Skin of body (tissue), 2 donors: ENCODE data around the gene ANAPC10. TPM values are rescaled to one million over a fixed set of nuclear protein-coding genes. Genes with fewer than 3 reads are reported as not detected.
"Not testable (repeated sequence)": the region's sequence is repeated elsewhere in the genome, so short reads cannot be mapped to it uniquely, and the experiment has no call there.

Experiments used
- DNase-seq: peaks from one replicate; lab custom pipeline; 2025; lab: John Stamatoyannopoulos, UW
- total RNA-seq: library from RNA; depleted of rRNA; stranded (reverse); fragments of >200 nt; gene quantifications from one replicate; pipeline ENCODE4 v1.2.3, GENCODE V29; 2014

The ANAPC10 gene
- total RNA-seq: 29.3 TPM

- DNase-seq: peak; percentile 95
Measured at GRCh38 chr4:145097821-145098674, at the start of gene ANAPC10, which contains the start of gene ABCE1. TSS of gene ANAPC10 (minus strand) at chr4:145098196. CDS start at chr4:145096099, 2,097 bp downstream. TSS of gene ABCE1 (plus strand) at chr4:145098311. CDS start at chr4:145104413, 6,102 bp downstream.

GRCh38 chr4:145136219-145136618 is 38.2 kb upstream of the ANAPC10 start:
- not testable (repeated sequence) for DNase-seq

GRCh38 chr4:145132511-145133098 is 34.6 kb upstream of the ANAPC10 start:
- DNase-seq: no peak

GRCh38 chr4:145131848-145132247 is 33.9 kb upstream of the ANAPC10 start:
- DNase-seq: no peak

GRCh38 chr4:145130788-145131399 is 32.9 kb upstream of the ANAPC10 start:
- DNase-seq: no peak

GRCh38 chr4:145130130-145130529 is 32.1 kb upstream of the ANAPC10 start:
- no peak for DNase-seq

- DNase-seq: no peak
Measured at GRCh38 chr4:145125396-145125795, 27.4 kb upstream of the ANAPC10 start.

GRCh38 chr4:145108128-145108527 is 10.1 kb upstream of the ANAPC10 start:
- DNase-seq: no peak

- DNase-seq: no peak
Measured at GRCh38 chr4:145107126-145107525, 9.1 kb upstream of the ANAPC10 start.

- DNase-seq: no peak
Measured at GRCh38 chr4:145103496-145103895, 5.5 kb upstream of the ANAPC10 start.

GRCh38 chr4:145102619-145103018 is 4.6 kb upstream of the ANAPC10 start:
- DNase-seq: no peak

- no peak for DNase-seq
Measured at GRCh38 chr4:145101091-145101490, 3.1 kb upstream of the ANAPC10 start.

GRCh38 chr4:145099653-145100052 is 1.7 kb upstream of the ANAPC10 start:
- no peak for DNase-seq

- peak; percentile 30 for DNase-seq
Measured at GRCh38 chr4:145098675-145099037, 660 bp upstream of the ANAPC10 start.

GRCh38 chr4:145097331-145097820 is 620 bp downstream of the ANAPC10 start:
- no peak for DNase-seq

GRCh38 chr4:145093638-145094037 is 4.4 kb downstream of the ANAPC10 start:
- DNase-seq: no peak

- DNase-seq: no peak
Measured at GRCh38 chr4:145090380-145090779, 7.6 kb downstream of the ANAPC10 start.

GRCh38 chr4:145083891-145084605 is 13.9 kb downstream of the ANAPC10 start:
- DNase-seq: no peak

GRCh38 chr4:145081756-145082155 is 16.2 kb downstream of the ANAPC10 start:
- DNase-seq: no peak

GRCh38 chr4:145076469-145076855 is 21.5 kb downstream of the ANAPC10 start:
- no peak for DNase-seq

GRCh38 chr4:145075742-145076468 is 22.1 kb downstream of the ANAPC10 start:
- DNase-seq: no peak
